GM21367 (cell line): ENCODE measurements around the gene HOXA4.
A peak's percentile ranks its signal among the peaks of the same experiment; 100 is the strongest.

ENCODE experiments used
- ATAC-seq: cut with Tn5 transposase; IDR thresholded peaks from one replicate; pipeline ENCODE4 v1.9.1; 2021; ENCODE audit not compliant: unreplicated experiment

The HOXA4 gene

GRCh38 chr7:27106901-27107240 is 23.7 kb downstream of the HOXA4 start:
- ATAC-seq: no peak

- no peak for ATAC-seq
Measured at GRCh38 chr7:27106181-27106900, 24.2 kb downstream of the HOXA4 start.

GRCh38 chr7:27105301-27106031 is 25.1 kb downstream of the HOXA4 start:
- ATAC-seq: no peak

GRCh38 chr7:27104341-27105058 is 26.1 kb downstream of the HOXA4 start:
- ATAC-seq: no peak

GRCh38 chr7:27103489-27104226 is 26.9 kb downstream of the HOXA4 start:
- ATAC-seq: no peak

- no peak for ATAC-seq
Measured at GRCh38 chr7:27102581-27103442, 27.7 kb downstream of the HOXA4 start, which contains the start of gene HOXA2. TSS of gene HOXA2 (minus strand) at chr7:27102683. CDS start at chr7:27102500, 183 bp downstream.

- no peak for ATAC-seq
Measured at GRCh38 chr7:27101957-27102580, 28.5 kb downstream of the HOXA4 start.

- no peak for ATAC-seq
Measured at GRCh38 chr7:27101171-27101956, 29.2 kb downstream of the HOXA4 start.

GRCh38 chr7:27100694-27101170 is 29.8 kb downstream of the HOXA4 start:
- ATAC-seq: no peak

GRCh38 chr7:27099453-27100370 is 30.8 kb downstream of the HOXA4 start:
- no peak for ATAC-seq

- no peak for ATAC-seq
Measured at GRCh38 chr7:27098578-27099451, 31.7 kb downstream of the HOXA4 start.

GRCh38 chr7:27097686-27098577 is 32.6 kb downstream of the HOXA4 start:
- no peak for ATAC-seq

GRCh38 chr7:27096768-27097514 is 33.6 kb downstream of the HOXA4 start:
- ATAC-seq: no peak

GRCh38 chr7:27095897-27096767 is 34.4 kb downstream of the HOXA4 start, which contains the start of gene HOXA1:
TSS of gene HOXA1 (minus strand) at chr7:27096000. CDS start at chr7:27095912, 88 bp downstream.
- ATAC-seq: peak; percentile 81
